K562 (cell line): Measurements from ENCODE around the gene HOXA10.

Experiments used
- NRF1 ChIP-seq, 2 experiments: fragments of 450-650 bp; IDR thresholded peaks in 1 of 2; conservative IDR thresholded peaks in 1 of 2; 2 replicates each; pipeline ENCODE4 v1.6.1; 2014; ENCODE audit warnings: mild to moderate bottlenecking in 2 of 2
- SP2 ChIP-seq: IDR thresholded peaks from 2 replicates; pipeline ENCODE4 v1.6.1; 2011; ENCODE audit warnings: mild to moderate bottlenecking, low read depth, low read length, moderate library complexity; ENCODE audit not compliant: poor library complexity, severe bottlenecking; ENCODE audit errors: extremely low read depth

DNA sequence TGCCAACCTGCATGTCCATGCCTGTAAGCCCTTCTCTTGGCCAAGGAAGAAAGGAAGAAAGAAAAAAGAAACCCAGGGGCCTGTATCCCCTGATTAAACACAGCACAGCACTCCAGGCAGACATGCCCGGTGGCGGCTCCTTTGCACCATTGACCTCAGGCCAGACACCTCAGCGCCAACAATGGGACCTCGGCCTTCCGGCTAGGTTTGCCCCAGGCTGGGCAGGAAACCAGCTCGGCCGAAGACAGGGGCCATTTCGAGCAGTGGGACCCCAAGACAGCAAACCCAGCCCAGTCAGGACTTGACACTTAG, 2.8 kb downstream of the HOXA10 start:
- TF ChIP-seq SP2 (no peak), NRF1 (conservative IDR thresholded peaks at IDR 0.05 in 1 of 2, IDR thresholded peaks at IDR 0.05 in 1 of 2) (no peak)
